Measurements from ENCODE around the gene RNF19B.
A peak's percentile ranks its signal among the peaks of the same experiment; 100 is the strongest.

Gene RNF19B

DNA sequence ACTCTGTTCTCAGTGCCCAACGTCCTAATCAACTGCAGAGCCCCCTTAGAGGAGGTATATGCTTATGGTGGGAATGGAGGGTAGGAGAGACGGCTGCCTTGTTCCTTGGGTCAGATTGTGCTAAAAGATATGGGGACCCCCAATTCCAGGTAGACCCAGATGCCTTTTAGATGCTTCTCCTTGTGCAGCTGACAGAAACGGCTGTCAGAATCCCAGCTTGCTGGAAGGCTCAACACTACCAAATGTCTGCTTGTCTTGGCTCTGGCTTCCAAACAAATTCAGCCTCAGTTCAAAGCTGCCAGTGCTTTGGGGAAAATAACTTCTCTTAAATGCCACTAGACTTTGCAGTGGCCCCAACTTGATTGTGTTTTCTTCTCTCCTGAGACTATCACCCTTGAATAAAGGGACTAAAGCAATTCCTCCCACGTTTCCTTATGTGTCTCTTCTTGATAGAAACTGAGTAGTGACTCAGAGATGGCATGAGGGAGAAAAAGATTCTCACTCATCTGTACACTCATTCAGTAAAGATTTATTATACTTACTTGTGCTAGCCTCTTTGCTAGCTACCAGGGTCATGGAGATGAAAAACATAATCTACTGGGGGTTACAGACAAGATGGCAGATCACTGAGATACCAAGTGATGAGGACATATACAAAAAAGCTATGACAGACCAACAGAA is 3.4 kb upstream of the RNF19B start:
- peak in 1 of 2 donors; percentile 61 for DNase-seq (ENCODE audit: low read depth in 2 of 2)
- TF ChIP-seq, protein P1, sequence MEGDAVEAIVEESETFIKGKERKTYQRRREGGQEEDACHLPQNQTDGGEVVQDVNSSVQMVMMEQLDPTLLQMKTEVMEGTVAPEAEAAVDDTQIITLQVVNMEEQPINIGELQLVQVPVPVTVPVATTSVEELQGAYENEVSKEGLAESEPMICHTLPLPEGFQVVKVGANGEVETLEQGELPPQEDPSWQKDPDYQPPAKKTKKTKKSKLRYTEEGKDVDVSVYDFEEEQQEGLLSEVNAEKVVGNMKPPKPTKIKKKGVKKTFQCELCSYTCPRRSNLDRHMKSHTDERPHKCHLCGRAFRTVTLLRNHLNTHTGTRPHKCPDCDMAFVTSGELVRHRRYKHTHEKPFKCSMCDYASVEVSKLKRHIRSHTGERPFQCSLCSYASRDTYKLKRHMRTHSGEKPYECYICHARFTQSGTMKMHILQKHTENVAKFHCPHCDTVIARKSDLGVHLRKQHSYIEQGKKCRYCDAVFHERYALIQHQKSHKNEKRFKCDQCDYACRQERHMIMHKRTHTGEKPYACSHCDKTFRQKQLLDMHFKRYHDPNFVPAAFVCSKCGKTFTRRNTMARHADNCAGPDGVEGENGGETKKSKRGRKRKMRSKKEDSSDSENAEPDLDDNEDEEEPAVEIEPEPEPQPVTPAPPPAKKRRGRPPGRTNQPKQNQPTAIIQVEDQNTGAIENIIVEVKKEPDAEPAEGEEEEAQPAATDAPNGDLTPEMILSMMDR (IDR thresholded peaks at IDR 0.05; ENCODE audit: low read depth, low read length), result no peak
- H3K4me3 ChIP-seq (replicated peaks in 1 of 2; ENCODE audit: low read depth in 2 of 2, low read length in 2 of 2), result no peak overlapping the region

DNA sequence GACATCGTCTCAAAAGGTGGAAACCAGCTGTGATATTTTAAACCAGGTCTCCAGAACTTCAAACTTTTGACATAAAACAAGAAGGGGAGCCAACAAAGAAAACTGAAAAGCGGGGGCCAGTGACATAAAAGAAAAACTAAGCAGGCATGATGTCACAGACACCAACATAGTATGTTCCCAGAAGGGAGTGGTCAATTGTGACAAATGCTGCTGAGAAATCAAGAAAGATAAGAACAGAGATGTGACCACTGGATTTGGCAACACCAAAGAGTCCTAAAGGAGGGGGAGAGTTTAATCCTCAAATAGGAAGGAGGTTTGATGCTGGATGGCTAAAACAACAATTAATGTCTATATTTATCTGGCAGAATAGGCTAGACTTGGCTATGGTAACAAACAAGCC is 2.3 kb upstream of the RNF19B start:
- no peak overlapping the region for H3K4me3 ChIP-seq (replicated peaks in 1 of 2; ENCODE audit: low read depth in 2 of 2, low read length in 2 of 2)
- DNase-seq (ENCODE audit: low read depth in 2 of 2), result no peak
- TF ChIP-seq, protein P1 (IDR thresholded peaks at IDR 0.05; ENCODE audit: low read depth, low read length), result no peak

DNA sequence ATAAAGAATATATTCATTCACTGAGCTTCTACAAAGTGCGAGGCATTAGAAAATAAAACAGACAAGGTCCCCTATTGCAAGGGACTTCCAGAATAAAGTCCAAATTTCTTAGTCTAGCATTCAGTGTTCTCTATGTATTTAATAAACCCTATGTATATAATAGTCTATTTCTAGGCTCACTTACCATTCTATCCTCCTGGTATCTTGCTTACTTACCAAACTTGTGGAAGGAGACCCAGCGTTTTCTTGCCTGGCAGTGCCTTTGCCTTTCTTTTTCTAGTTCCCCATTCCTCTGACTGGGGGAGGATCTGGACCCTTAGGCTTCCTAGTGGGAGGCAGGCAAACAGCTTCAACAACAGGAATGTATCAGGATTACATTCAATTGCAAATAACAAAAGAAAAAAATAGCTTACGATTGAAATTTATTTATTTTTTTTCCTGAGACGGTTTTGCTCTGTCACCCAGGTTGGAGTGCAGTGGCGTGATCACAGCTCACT is 690 bp upstream of the RNF19B start:
- TF ChIP-seq, protein P1 (IDR thresholded peaks at IDR 0.05; ENCODE audit: low read depth, low read length), result no peak
- DNase-seq (ENCODE audit: low read depth in 2 of 2), result no peak
- no peak overlapping the region for H3K4me3 ChIP-seq (replicated peaks in 1 of 2; ENCODE audit: low read depth in 2 of 2, low read length in 2 of 2)

DNA sequence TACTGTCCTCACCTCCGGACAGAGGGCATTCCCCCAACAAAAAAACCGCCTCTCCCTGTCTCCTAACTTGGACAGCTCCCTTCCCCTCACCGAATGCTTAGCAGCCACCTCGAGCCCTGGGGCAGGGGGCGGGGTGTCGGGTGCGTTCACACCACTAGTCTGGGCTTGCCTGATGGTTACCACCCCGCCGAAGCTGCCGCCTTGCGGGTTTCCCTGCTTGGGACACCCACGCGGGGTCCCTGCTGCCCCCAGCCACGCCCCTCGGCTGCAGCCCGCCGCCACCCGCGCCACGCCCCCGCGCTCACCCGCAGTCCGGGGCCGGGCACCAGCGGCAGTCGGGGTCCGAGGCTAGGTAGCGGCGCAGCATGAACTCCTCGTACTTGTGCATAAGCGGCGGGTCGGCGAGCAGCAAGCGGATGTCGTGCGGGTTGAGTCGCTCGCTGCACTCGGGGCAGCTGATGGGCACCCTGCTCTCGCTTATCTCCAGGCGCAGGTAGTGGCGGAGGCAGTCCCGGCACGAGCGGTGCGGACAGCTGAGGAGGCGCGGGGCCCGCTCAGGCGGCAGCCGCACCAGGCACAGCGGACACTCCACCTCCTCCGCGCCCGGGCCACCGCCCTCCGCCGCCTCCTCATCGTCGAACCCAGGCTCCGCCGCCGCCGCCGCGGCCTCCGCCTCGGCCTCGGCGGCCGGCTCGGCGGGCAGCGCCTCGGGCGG is 706 bp downstream of the RNF19B start:
- TF ChIP-seq, protein P1 (IDR thresholded peaks at IDR 0.05; ENCODE audit: low read depth, low read length), result no peak
- DNase-seq (ENCODE audit: low read depth in 2 of 2), result no peak

DNA sequence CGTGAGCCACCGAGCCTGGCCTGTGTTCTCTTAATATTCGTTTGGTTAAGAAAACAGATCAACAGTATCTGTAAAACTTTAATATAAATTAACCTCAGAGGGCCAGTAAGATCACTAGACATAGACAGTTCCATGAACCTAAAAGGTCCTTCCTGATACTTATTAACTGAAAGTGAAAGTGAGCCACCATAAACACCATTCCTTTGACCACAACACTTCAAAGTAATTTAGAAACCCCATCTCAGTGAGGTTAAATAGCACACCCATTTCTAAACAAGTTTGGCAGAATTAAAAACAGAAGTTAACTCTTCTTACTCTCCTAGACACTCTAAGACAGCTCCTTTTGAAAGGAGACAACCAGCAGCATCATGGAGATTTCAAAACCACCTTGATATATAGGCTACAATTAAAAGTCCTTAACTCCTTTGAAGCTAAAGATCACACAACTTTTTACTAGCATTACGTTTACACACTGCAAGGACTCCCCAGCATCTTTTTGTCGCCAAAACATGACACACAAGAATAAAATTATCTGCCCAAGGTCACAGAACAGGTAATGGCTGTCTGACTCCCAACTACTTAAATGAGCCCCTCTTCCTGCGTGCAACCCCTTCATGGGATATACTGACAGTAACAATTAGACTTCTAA is 2.2 kb downstream of the RNF19B start:
- DNase-seq (ENCODE audit: low read depth in 2 of 2), result no peak
- peak overlapping the region; percentile 11 to 88 for H3K4me3 ChIP-seq (replicated peaks in 1 of 2; ENCODE audit: low read depth in 2 of 2, low read length in 2 of 2)
- TF ChIP-seq, protein P1 (IDR thresholded peaks at IDR 0.05; ENCODE audit: low read depth, low read length), result no peak

More for the DNA sequence above, 706 bp downstream of the RNF19B start:
- peak overlapping the region; percentile 88 to 92 for H3K4me3 ChIP-seq (replicated peaks in 1 of 2; ENCODE audit: low read depth in 2 of 2, low read length in 2 of 2)

DNA sequence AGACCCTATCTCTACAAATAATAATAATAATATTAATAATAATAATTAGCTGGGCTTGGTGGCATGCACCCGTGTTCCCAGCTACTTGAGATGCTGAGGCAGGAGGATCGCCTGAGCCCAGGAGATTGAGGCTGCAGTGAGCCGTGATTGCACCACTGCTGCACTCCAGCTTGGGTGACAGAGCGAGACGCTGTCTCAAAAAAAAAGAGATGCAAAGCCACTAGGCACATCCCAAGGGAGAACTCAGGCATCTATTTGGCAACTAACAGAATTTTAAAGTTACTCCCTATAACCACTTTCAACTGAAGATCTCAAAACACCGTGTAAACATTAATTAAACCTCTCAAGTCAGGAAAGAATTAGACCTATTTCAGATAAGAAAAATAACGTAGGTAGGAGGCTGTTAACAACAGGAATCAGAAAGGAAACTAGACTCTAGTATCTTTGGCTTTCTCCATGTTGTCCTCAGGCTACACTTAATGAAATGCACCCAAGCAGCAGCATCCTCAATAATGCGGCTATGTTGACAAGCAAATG is 3.7 kb downstream of the RNF19B start:
- TF ChIP-seq, protein P1 (IDR thresholded peaks at IDR 0.05; ENCODE audit: low read depth, low read length), result no peak
- DNase-seq (ENCODE audit: low read depth in 2 of 2), result no peak
- no peak overlapping the region for H3K4me3 ChIP-seq (replicated peaks in 1 of 2; ENCODE audit: low read depth in 2 of 2, low read length in 2 of 2)

All from cardiac fibroblast (primary cell).